ENCODE data around the gene ARL6IP1. TPM values are rescaled to one million over a fixed set of nuclear protein-coding genes. Genes with fewer than 3 reads are reported as not detected.
A peak's percentile ranks its signal among the peaks of the same experiment; 100 is the strongest.

The ARL6IP1 gene
- total and polyA plus RNA-seq, 2 of the 13 experiments (the other 11 are each of a cell fraction or from before 2014, with no cell fraction given) = 263 to 373 TPM

- TF ChIP-seq, protein P1, sequence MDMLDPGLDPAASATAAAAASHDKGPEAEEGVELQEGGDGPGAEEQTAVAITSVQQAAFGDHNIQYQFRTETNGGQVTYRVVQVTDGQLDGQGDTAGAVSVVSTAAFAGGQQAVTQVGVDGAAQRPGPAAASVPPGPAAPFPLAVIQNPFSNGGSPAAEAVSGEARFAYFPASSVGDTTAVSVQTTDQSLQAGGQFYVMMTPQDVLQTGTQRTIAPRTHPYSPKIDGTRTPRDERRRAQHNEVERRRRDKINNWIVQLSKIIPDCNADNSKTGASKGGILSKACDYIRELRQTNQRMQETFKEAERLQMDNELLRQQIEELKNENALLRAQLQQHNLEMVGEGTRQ (IDR thresholded peaks at IDR 0.05; ENCODE audit: low read depth, low read length) = 0 out of 2 replicates have a peak, but pooled peaks have one; percentile 10
- TF ChIP-seq, protein P1 (CRISPR knock-in tag; IDR thresholded peaks at IDR 0.05; ENCODE audit: borderline replicate concordance) = peak; percentile 52; the same call in 1 of the 2 replicates
- TF ChIP-seq DR1 (CRISPR knock-in tag; IDR thresholded peaks at IDR 0.05) = peak; percentile 100
- TF ChIP-seq NFE2 (CRISPR knock-in tag; IDR thresholded peaks at IDR 0.05) = peak; percentile 14; the same call in 1 of the 2 replicates
- TF ChIP-seq TAF1 (CRISPR knock-in tag; IDR thresholded peaks at IDR 0.05) = peak; percentile 100
- TF ChIP-seq ZNF580 (CRISPR knock-in tag; IDR thresholded peaks at IDR 0.05; ENCODE audit: borderline replicate concordance, low read depth) = peak; percentile 99
- TF ChIP-seq ZNF383 (CRISPR knock-in tag; IDR thresholded peaks at IDR 0.05; ENCODE audit: borderline replicate concordance) = peak; percentile 99
- TF ChIP-seq ZNF83 (CRISPR knock-in tag; IDR thresholded peaks at IDR 0.05; ENCODE audit: borderline replicate concordance) = peak; percentile 92; the same call in 1 of the 2 replicates
- TF ChIP-seq, protein P2, sequence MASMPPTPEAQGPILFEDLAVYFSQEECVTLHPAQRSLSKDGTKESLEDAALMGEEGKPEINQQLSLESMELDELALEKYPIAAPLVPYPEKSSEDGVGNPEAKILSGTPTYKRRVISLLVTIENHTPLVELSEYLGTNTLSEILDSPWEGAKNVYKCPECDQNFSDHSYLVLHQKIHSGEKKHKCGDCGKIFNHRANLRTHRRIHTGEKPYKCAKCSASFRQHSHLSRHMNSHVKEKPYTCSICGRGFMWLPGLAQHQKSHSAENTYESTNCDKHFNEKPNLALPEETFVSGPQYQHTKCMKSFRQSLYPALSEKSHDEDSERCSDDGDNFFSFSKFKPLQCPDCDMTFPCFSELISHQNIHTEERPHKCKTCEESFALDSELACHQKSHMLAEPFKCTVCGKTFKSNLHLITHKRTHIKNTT (CRISPR knock-in tag; IDR thresholded peaks at IDR 0.05) = peak; percentile 92; the same call in 1 of the 2 replicates
- TF ChIP-seq EED (CRISPR knock-in tag; IDR thresholded peaks at IDR 0.05) = peak; percentile 94
- TF ChIP-seq ZNF576 (CRISPR knock-in tag; IDR thresholded peaks at IDR 0.05) = peak; percentile 67; the same call in 1 of the 2 replicates
- TF ChIP-seq, protein P3, sequence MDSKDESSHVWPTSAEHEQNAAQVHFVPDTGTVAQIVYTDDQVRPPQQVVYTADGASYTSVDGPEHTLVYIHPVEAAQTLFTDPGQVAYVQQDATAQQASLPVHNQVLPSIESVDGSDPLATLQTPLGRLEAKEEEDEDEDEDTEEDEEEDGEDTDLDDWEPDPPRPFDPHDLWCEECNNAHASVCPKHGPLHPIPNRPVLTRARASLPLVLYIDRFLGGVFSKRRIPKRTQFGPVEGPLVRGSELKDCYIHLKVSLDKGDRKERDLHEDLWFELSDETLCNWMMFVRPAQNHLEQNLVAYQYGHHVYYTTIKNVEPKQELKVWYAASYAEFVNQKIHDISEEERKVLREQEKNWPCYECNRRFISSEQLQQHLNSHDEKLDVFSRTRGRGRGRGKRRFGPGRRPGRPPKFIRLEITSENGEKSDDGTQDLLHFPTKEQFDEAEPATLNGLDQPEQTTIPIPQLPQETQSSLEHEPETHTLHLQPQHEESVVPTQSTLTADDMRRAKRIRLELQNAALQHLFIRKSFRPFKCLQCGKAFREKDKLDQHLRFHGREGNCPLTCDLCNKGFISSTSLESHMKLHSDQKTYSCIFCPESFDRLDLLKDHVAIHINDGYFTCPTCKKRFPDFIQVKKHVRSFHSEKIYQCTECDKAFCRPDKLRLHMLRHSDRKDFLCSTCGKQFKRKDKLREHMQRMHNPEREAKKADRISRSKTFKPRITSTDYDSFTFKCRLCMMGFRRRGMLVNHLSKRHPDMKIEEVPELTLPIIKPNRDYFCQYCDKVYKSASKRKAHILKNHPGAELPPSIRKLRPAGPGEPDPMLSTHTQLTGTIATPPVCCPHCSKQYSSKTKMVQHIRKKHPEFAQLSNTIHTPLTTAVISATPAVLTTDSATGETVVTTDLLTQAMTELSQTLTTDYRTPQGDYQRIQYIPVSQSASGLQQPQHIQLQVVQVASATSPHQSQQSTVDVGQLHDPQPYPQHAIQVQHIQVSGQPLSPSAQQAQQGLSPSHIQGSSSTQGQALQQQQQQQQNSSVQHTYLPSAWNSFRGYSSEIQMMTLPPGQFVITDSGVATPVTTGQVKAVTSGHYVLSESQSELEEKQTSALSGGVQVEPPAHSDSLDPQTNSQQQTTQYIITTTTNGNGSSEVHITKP (CRISPR knock-in tag; IDR thresholded peaks at IDR 0.05; ENCODE audit: low read depth) = peak; percentile 90
- TF ChIP-seq MAFG (CRISPR knock-in tag; IDR thresholded peaks at IDR 0.05) = no peak
- peak; percentile 87 for TF ChIP-seq BCL6 (CRISPR knock-in tag; IDR thresholded peaks at IDR 0.05)
- peak; percentile 93 for TF ChIP-seq THAP11 (CRISPR knock-in tag; IDR thresholded peaks at IDR 0.05)
- TF ChIP-seq ZNF747 (CRISPR knock-in tag; IDR thresholded peaks at IDR 0.05; ENCODE audit: borderline replicate concordance) = peak; percentile 99
- peak; percentile 99 for TF ChIP-seq ZNF547 (CRISPR knock-in tag; IDR thresholded peaks at IDR 0.05)
- TF ChIP-seq ZNF614 (CRISPR knock-in tag; IDR thresholded peaks at IDR 0.05; ENCODE audit: borderline replicate concordance) = peak; percentile 98
- peak; percentile 99 for TF ChIP-seq RFXAP (CRISPR knock-in tag; IDR thresholded peaks at IDR 0.05; ENCODE audit: borderline replicate concordance)
- TF ChIP-seq KDM5A (IDR thresholded peaks at IDR 0.05; ENCODE audit: borderline replicate concordance, low read length) = peak; percentile 76; the same call in 1 of the 2 replicates
- TF ChIP-seq ZC3H4 (CRISPR knock-in tag; IDR thresholded peaks at IDR 0.05; ENCODE audit: borderline replicate concordance) = 0 out of 2 replicates have a peak, but pooled peaks have one; percentile 81
- no peak; the same call in none of the 2 replicates for TF ChIP-seq HOXA7 (CRISPR knock-in tag; IDR thresholded peaks at IDR 0.05)
Observed at GRCh38 chr16:18801145-18801972, at the start of gene ARL6IP1 (continued).
